Measurements from ENCODE around the gene TNFAIP8L3.
"Not testable (repeated sequence)": the region's sequence is repeated elsewhere in the genome, so short reads cannot be mapped to it uniquely, and the experiment has no call there.

TNFAIP8L3 gene

DNA sequence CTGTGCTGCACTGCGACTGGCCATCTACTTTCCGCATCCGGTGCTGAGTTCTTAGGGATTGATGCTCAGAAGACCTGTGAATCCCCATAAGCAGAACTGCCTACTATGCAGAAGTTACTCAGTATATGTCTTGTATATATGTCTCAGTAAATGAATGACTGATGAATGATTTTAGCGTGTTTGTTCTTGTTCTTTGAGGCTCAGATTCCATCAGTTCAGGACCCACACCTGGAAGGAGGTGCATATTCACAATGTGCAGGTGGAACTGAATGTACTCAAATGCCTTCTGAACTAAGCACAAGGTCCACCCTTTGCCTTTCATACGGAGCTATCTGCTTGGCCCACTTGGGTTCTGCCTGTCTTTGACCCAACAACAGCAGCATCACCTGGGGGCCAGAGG lies 19.8 kb downstream of the TNFAIP8L3 start:
- in situ Hi-C loops (cut with MboI; ENCODE audit: low pct_unique_long_range_greater_than_20kb, low sequenced_read_pairs) = no loop called here

GRCh38 chr15:51071578-51071977 lies 23.1 kb downstream of the TNFAIP8L3 start:
- DNase-seq = no peak
- in situ Hi-C loops (cut with MboI; ENCODE audit: low pct_unique_long_range_greater_than_20kb, low sequenced_read_pairs) = no loop called here

More for the DNA sequence above, 19.8 kb downstream of the TNFAIP8L3 start:
- no peak for DNase-seq

- in situ Hi-C loops (cut with MboI; ENCODE audit: low pct_unique_long_range_greater_than_20kb, low sequenced_read_pairs) = no loop called here
- no peak for DNase-seq
These were observed 24.7 kb downstream of the TNFAIP8L3 start for GRCh38 chr15:51069983-51070382.

- in situ Hi-C loops (cut with MboI; ENCODE audit: low pct_unique_long_range_greater_than_20kb, low sequenced_read_pairs) = no loop called here
- no peak for DNase-seq
These were observed 27.2 kb downstream of the TNFAIP8L3 start for GRCh38 chr15:51067510-51067909.

GRCh38 chr15:51065781-51066180 lies 28.9 kb downstream of the TNFAIP8L3 start:
- in situ Hi-C loops (cut with MboI; ENCODE audit: low pct_unique_long_range_greater_than_20kb, low sequenced_read_pairs) = no loop called here
- no peak for DNase-seq

GRCh38 chr15:51065261-51065660 lies 29.4 kb downstream of the TNFAIP8L3 start:
- no peak for DNase-seq
- in situ Hi-C loops (cut with MboI; ENCODE audit: low pct_unique_long_range_greater_than_20kb, low sequenced_read_pairs) = no loop called here

- in situ Hi-C loops (cut with MboI; ENCODE audit: low pct_unique_long_range_greater_than_20kb, low sequenced_read_pairs) = no loop called here
- DNase-seq = no peak
These were observed 32.0 kb downstream of the TNFAIP8L3 start for GRCh38 chr15:51062736-51063135.

- in situ Hi-C loops (cut with MboI; ENCODE audit: low pct_unique_long_range_greater_than_20kb, low sequenced_read_pairs) = no loop called here
These were observed 34.6 kb downstream of the TNFAIP8L3 start for GRCh38 chr15:51060030-51060673.

GRCh38 chr15:51054535-51054934 lies 40.2 kb downstream of the TNFAIP8L3 start:
- DNase-seq = no peak
- in situ Hi-C loops (cut with MboI; ENCODE audit: low pct_unique_long_range_greater_than_20kb, low sequenced_read_pairs) = no loop called here

More at GRCh38 chr15:51060030-51060673, 34.6 kb downstream of the TNFAIP8L3 start:
- no peak for DNase-seq

GRCh38 chr15:51053571-51053970 lies 41.1 kb downstream of the TNFAIP8L3 start:
- no peak for DNase-seq
- in situ Hi-C loops (cut with MboI; ENCODE audit: low pct_unique_long_range_greater_than_20kb, low sequenced_read_pairs) = no loop called here

GRCh38 chr15:51051776-51052175 lies 42.9 kb downstream of the TNFAIP8L3 start:
- in situ Hi-C loops (cut with MboI; ENCODE audit: low pct_unique_long_range_greater_than_20kb, low sequenced_read_pairs) = no loop called here
- no peak for DNase-seq

- in situ Hi-C loops (cut with MboI; ENCODE audit: low pct_unique_long_range_greater_than_20kb, low sequenced_read_pairs) = no loop called here
- DNase-seq = no peak
These were observed 45.6 kb downstream of the TNFAIP8L3 start for GRCh38 chr15:51049081-51049480.

GRCh38 chr15:51048308-51048707 lies 46.4 kb downstream of the TNFAIP8L3 start:
- in situ Hi-C loops (cut with MboI; ENCODE audit: low pct_unique_long_range_greater_than_20kb, low sequenced_read_pairs) = no loop called here
- DNase-seq = peak; percentile 70

DNA sequence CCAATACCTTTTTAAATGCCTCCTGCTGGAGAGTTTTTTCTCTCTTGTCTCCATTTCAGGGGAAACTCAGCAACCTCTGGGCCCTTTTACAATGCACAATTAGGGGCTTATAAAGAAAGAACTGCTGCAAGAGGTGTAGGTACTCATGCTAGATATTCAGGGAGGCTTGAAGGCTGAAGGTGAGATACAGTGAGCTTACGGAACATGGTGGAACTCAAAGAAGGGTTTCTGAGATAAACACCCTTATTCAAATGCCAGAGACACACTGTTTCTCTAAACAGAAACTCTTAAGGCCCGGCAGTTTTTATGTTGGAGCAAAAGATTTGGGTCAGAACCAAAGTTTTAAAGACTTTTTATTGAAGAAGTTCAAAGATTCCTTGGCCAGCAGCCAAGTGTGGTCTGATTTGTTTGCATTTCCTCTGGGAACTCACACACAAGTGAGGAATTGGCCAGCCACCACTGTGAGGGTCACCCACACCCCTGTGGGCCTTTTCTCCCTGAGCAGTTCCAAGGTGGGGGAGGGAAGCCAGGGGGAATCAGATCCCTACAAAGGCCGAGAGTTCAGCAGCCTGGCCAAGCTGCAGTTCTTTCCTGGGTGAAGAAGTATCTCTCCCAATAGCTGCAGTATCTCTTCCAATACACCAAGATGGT lies 47.8 kb downstream of the TNFAIP8L3 start:
- in situ Hi-C loops (cut with MboI; ENCODE audit: low pct_unique_long_range_greater_than_20kb, low sequenced_read_pairs) = no loop called here
- no peak for DNase-seq

GRCh38 chr15:51046016-51046415 lies 48.7 kb downstream of the TNFAIP8L3 start:
- in situ Hi-C loops (cut with MboI; ENCODE audit: low pct_unique_long_range_greater_than_20kb, low sequenced_read_pairs) = no loop called here
- DNase-seq = peak; percentile 5

GRCh38 chr15:51044037-51044727 lies 50.5 kb downstream of the TNFAIP8L3 start:
- no peak for DNase-seq
- in situ Hi-C loops (cut with MboI; ENCODE audit: low pct_unique_long_range_greater_than_20kb, low sequenced_read_pairs) = no loop called here

GRCh38 chr15:51038974-51039319 lies 55.8 kb downstream of the TNFAIP8L3 start:
- in situ Hi-C loops (cut with MboI; ENCODE audit: low pct_unique_long_range_greater_than_20kb, low sequenced_read_pairs) = no loop called here
- DNase-seq = no peak

- DNase-seq = no peak
- in situ Hi-C loops (cut with MboI; ENCODE audit: low pct_unique_long_range_greater_than_20kb, low sequenced_read_pairs) = no loop called here
These were observed 56.3 kb downstream of the TNFAIP8L3 start for GRCh38 chr15:51038162-51038973.

GRCh38 chr15:51037474-51037873 lies 57.2 kb downstream of the TNFAIP8L3 start:
- DNase-seq; in situ Hi-C loops (cut with MboI; ENCODE audit: low pct_unique_long_range_greater_than_20kb, low sequenced_read_pairs): not testable (repeated sequence)

Measured in KBM-7 (cell line).